ENCODE results near the gene FBXL5. TPM values are rescaled to one million over a fixed set of nuclear protein-coding genes. Genes with fewer than 3 reads are reported as not detected.

The FBXL5 gene
- total RNA-seq, 2 experiments from 2014 or later = 43.5 to 102 TPM

DNA sequence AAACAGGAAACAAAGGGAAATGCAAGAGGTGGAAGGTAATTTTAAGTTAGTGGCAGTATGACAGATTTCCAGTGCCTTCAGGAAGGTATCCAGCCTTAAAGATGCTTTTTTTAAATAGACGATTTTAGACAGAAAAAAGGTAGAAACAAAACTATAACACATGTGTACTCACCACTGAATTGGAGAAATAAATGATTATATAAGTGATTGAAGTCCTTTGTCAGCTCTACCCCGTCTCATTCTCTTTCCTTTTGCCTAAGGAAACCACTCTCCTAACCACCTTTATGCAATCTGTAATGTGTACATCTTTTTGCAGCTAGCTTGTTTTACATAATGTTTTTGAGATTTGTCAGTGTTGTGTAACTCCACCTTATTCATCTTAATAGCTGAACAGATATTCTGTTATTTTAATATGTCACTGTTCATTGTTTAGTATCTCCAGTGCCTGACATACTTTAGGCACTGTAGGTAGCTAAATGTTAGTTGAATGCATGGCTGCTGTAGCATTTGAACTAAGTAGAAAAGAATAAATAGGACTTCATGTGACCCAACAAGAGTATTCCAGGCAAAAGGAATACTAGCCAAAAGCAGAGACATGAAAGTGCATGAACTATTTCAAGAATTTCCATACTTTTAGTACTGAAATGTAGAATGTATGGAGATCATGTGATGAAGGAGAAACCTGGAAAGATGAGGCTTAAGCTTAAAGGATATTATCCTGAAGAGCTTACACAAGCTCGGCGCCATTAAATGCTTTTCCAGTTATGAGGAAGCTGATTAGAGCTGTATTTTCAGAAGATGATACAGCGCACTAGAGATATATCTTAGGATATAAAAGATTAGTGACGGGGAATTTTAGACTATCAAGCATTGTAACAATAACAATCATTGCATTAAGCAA lies 27.3 kb upstream of the FBXL5 start:
- DNase-seq (ENCODE audit: low spot score) = no peak
- ChIA-PET CTCF (ENCODE audit: unreplicated experiment) (no interaction called here), POLR2A (interaction anchor here (0.7 to 4.3 kb wide), 14 partner anchors 8 to 167 kb away, joined by 3 to 36 read pairs (median 4); partner anchors contain the start of gene FBXL5)
- Histone ChIP-seq H3K36me3 (ENCODE audit: insufficient read depth, low read length) (peaks cover 42% of the 10 kb centered on the region), H3K4me3 (ENCODE audit: low read depth, low read length, poor library complexity, severe bottlenecking) (peak overlapping the region; percentile 90), H2AFZ (ENCODE audit: low read length) (peak overlapping the region; percentile 88), H3K27ac (ENCODE audit: low read depth, low read length, poor library complexity, severe bottlenecking) (peak overlapping the region; percentile 90), H3K9me2 (ENCODE audit: insufficient read depth, low read length) (no peaks in the 10 kb centered on the region), H3K4me1 (ENCODE audit: insufficient read depth, low read length, poor library complexity, severe bottlenecking) (peaks cover 44% of the 10 kb centered on the region), H3K79me2 (ENCODE audit: insufficient read depth, low read depth, low read length) (peaks cover 67% of the 10 kb centered on the region), H4K20me1 (ENCODE audit: insufficient read depth, low read length) (no peaks in the 10 kb centered on the region), H3K4me2 (ENCODE audit: low read length) (peak overlapping the region; percentile 76), H3K9me3 (ENCODE audit: low read length) (no peaks in the 10 kb centered on the region)
- TF ChIP-seq, protein P1, sequence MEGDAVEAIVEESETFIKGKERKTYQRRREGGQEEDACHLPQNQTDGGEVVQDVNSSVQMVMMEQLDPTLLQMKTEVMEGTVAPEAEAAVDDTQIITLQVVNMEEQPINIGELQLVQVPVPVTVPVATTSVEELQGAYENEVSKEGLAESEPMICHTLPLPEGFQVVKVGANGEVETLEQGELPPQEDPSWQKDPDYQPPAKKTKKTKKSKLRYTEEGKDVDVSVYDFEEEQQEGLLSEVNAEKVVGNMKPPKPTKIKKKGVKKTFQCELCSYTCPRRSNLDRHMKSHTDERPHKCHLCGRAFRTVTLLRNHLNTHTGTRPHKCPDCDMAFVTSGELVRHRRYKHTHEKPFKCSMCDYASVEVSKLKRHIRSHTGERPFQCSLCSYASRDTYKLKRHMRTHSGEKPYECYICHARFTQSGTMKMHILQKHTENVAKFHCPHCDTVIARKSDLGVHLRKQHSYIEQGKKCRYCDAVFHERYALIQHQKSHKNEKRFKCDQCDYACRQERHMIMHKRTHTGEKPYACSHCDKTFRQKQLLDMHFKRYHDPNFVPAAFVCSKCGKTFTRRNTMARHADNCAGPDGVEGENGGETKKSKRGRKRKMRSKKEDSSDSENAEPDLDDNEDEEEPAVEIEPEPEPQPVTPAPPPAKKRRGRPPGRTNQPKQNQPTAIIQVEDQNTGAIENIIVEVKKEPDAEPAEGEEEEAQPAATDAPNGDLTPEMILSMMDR (conservative IDR thresholded peaks at IDR 0.05; ENCODE audit: low read length) = no peak
- TF ChIP-seq EZH2phosphoT487 (IDR thresholded peaks at IDR 0.05; ENCODE audit: borderline replicate concordance, low read depth, low read length) = no peak
- intact Hi-C loops (cut with micrococcal nuclease; ENCODE audit: unreplicated experiment) = loop anchor here (5.0 kb wide), 1 partner anchor 270 kb away; no protein-coding TSS in a partner anchor
- BruUV-seq (replicated peaks) = no TSS peak

DNA sequence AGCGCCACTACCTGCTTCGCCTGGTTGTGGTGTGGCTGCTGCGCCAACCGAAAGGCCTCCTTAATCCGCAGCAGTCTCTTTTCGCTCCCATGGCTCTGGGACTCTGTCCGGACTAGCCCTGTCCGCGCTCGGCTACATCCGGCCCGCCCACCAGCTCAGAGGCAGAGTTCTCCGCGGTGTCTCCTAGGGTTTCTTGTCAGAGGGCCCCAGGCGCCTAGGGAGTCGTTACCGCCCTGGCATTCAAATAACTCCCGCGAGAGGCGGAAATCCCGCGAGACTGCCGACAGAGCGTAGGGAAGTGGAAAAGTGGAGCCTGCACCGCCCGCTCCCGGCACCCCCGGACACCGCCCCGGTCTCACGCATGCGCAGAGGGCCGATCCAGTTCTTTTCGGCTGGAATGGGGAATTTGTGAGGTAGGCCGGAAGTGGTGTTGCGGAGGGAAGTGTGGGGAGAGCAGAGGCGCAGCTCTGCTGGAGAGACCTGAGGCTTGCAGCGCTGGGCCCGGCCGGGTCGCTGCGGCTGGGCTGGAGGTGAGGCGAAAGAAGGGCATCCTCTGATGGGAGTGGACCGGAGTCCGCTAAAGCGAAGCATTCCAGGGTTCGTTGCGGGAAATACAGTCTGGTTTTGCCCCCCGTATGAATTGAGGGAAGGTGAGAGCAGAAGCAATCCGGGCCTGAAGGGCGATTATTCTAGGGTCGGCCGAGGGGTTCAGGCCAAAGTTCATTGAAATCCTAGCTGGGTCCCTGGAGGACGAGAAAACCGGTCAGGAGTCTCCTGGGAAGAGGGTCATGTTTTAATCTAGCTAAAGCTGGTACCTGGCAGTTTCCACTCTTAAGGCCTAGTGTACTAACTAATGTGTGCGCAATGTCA lies 26.4 kb upstream of the FBXL5 start, which contains the start of gene FAM200B:
FAM200B (plus strand) TSS at position 456 of the 870 bp plus-strand sequence. CDS start 5,151 bp downstream, outside the sequence.
- TF ChIP-seq EZH2phosphoT487 (IDR thresholded peaks at IDR 0.05; ENCODE audit: borderline replicate concordance, low read depth, low read length) = no peak
- TF ChIP-seq, protein P1 (conservative IDR thresholded peaks at IDR 0.05; ENCODE audit: low read length) = no peak
- POLR2A ChIA-PET = interaction anchor here (0.5 to 4.3 kb wide), 15 partner anchors 8 to 170 kb away, joined by 3 to 36 read pairs (median 4); partner anchors contain the start of gene FBXL5
- Histone ChIP-seq H3K9me2 (ENCODE audit: insufficient read depth, low read length) (no peaks in the 10 kb centered on the region), H3K9me3 (ENCODE audit: low read length) (peaks cover 3% of the 10 kb centered on the region; the same call in 1 of the 2 replicates), H3K27ac (ENCODE audit: low read depth, low read length, poor library complexity, severe bottlenecking) (peak within 1 kb of the TSS; percentile 90), H4K20me1 (ENCODE audit: insufficient read depth, low read length) (no peaks in the 10 kb centered on the region), H2AFZ (ENCODE audit: low read length) (peak within 1 kb of the TSS; percentile 88), H3K36me3 (ENCODE audit: insufficient read depth, low read length) (peaks cover 42% of the 10 kb centered on the region), H3K4me1 (ENCODE audit: insufficient read depth, low read length, poor library complexity, severe bottlenecking) (peaks cover 53% of the 10 kb centered on the region), H3K4me2 (ENCODE audit: low read length) (peak within 1 kb of the TSS; percentile 78), H3K79me2 (ENCODE audit: insufficient read depth, low read depth, low read length) (peaks cover 76% of the 10 kb centered on the region), H3K4me3 (ENCODE audit: low read depth, low read length, poor library complexity, severe bottlenecking) (peak within 1 kb of the TSS; percentile 90)
- DNase-seq (ENCODE audit: low spot score) = peak; percentile 99
- CTCF ChIA-PET (ENCODE audit: unreplicated experiment) = no interaction called here
- intact Hi-C loops (cut with micrococcal nuclease; ENCODE audit: unreplicated experiment) = loop anchor here (1.0 to 5.0 kb wide), 3 partner anchors 26 to 269 kb away; partner anchors contain the start of genes CD38 and FBXL5
- TSS peak; percentile 64 for BruUV-seq (replicated peaks)
